Measurements from ENCODE around the gene KCNF1.

KCNF1 gene

DNA sequence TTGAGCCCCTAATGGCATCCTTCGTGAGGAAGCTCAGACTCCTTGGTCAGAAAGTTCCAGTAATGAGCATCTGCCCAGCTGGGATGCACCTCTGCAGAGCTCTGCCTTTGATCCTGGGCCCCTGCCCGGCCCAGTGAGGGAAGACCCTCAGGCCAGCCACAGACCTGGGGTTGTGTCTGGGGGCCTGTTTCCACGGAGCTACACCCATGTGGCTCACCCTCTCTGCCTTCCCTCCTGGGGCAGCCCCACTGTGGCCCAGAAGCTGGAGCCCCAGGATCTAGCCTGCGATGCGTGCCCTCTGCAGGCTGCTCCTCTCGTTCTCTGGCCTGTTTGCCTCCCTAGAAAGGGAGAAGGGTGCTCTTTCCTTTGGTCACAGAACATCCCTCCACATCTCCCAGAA lies 9.8 kb downstream of the KCNF1 start:
- no peak for DNase-seq

DNA sequence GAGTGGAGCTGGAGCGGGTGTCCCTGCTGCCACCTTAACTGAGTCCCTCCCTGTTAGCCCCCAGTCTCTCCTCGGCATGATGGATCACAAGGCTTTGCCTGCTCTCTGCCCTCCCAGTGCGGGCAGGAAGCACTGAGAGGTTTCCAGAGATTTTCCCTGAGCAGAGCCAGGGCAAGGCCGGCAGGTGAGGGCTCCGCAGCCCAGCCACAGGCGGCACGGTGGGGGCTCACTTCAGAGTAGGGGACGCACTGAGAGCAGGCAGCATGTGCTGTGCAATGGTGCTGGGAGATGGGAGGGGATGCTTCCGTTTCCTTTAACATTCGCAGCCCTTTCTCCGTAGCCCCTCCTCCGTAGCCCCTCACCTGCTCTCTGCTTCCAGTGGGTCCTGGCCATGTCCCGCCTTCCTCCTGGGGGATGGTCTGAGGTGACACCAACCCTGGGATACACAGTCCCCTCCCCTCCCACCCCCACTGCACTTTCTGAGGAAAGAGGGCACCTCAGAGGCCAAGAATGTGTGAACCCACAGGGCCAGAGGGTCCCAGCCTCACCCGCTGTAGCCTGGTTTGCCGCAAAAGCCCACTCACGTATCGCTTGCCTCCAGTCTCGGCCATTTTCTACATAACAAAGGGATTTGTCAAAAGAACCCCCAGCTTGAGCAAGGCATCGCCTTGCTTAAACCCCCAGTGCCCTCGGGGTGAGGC lies 10.7 kb downstream of the KCNF1 start:
- DNase-seq, result no peak

DNA sequence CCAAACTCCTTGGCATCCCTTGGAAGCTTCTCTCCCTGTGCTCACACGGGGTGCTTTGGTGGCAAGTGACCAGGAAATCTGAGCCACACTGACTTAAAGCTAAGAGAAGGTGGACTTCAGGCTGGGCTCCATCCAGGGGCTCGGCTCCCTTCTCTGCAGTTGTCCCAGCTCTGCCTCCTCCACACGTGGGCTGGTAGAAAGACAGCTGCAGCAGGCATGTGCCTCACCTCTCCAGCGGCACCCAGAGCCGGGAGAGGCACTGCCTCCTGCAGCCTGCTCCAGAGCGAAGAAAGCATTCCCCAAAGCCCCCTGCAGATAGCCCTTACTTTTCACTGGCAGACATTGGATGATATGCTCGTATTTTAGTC lies 11.3 kb downstream of the KCNF1 start:
- DNase-seq, result no peak

GRCh38 chr2:10923965-10924364 lies 12.2 kb downstream of the KCNF1 start:
- no peak for DNase-seq

DNA sequence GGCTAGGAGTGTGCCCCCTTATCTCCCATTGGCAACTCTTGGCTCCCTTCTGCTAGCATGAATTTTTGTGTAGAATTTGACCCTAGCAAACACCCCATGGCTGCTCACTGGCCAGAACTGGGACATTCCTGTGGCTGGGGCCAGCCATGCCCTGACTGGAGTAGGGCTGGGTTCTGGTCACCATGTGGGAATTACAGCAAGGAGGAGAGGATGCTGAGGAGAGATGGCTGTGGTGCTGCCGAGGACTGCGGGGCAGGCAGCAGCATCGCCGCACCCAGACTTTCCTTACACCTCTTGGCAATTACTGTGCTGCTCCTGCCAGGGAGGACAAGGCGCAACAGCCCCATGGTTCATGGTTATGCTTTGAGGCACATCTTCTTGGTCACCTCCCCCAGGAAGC lies 12.7 kb downstream of the KCNF1 start:
- DNase-seq, result no peak

DNA sequence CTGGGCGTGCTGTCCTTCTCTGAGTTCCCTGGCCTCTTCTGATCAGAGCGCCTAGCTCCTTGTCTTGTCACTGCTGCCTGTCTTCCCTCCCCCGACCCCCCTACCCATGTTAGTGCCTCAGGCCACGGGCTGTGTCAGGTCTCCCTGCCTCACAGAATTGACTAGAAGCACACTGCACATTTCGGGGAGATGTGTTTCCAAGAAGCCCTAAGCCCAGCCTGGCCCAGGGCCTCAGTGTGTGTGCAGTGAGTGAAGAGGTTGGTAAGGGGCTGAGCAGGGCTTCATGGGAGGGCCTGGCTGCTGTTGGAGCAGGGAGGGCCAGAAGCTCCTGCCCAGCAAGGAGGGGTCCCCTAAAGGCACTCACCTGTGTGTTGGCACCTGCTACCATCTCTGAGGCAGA lies 13.1 kb downstream of the KCNF1 start:
- no peak for DNase-seq

DNA sequence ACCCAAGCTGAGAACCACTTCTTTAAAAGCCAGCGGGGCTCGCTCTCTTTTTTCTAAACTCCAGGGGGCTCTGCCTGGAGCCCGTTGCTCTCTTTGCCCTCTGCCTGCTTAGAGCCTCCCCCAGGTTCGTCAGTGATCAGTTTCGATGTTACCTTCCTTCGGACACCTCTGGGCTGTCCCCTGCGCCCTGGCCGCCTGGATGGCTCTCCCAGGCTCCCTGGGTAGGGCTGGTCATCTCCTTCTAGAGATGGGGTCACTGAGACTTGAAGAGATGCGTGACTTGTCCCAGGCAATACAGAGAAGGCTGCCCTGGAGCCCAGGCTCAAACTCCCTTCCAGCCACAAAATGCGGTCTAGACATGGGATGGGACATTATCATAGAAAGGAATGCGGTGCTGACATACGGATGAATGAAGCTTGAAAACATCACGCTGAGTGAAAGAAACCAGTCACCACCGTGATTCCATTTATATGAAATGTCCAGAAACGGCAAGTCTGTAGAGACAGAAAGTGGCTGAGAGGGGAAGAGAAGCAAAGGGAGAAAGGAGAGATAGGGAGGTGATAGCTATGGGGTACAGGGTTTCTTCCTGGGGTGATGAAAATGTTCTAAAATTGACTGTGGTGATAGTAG lies 14.6 kb downstream of the KCNF1 start:
- no peak for DNase-seq

DNA sequence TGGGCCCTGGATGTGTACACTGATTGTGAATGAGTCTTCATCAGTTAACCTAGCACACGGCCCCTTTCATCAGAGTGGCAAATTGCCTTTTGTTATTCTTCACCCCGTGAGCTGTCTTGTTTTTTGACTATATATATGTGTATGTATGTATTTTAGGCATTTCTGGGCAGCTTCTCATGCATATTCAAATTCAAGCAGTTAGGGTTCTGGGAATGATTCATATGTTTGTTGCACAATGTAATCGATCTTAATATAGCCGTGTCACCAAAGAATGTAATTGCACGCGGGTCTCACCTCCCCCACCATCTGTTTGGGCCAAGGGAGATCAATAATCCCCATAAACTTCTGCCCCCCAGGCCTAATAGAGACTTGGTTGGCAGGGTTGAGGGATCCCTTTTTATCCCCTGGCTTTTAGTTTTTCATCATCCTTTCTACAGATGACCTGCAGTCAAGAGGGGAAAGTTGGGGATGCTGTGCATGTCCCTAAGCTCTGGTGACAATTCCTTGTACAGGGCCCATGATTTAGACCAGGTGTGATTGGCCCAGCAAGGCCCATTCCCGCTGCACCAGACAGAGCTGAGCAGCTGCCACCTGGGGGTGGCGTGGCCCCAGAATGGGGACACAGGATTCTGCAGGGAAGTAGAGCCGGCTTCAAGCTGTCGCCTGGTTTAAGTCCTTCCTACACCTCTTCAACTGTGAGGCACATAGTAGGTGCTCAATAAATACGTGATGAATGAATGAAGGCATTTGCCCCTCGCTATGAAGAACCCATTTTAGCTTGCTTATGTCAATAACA lies 19.2 kb downstream of the KCNF1 start:
- no peak for DNase-seq

DNA sequence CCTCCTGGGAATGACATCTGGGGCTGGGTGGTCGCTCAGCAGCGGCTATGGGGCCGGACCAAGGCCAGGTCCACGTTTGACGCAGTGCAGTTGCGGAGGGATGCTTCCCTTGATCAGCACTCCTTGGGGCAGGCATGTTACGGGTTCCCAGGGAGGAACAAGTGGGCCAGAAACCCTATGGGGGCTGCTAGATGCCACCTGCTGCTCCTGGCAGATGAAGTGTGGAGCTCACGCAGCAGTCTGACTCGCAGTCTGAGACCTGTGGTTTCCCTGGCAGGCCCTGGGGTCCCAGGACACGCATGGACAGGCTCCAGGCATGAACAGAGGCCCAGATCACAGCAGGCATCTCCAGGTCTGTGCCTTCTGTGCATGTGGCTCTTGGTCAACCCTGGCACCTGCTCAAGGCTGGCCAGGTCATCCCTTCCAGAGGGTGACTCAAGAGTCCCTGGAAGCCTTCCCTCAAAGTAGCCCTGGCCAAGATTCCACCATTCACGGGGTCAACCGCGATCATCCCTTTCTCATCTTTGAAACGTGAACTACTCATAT lies 20.0 kb downstream of the KCNF1 start:
- DNase-seq, result peak; percentile 54

DNA sequence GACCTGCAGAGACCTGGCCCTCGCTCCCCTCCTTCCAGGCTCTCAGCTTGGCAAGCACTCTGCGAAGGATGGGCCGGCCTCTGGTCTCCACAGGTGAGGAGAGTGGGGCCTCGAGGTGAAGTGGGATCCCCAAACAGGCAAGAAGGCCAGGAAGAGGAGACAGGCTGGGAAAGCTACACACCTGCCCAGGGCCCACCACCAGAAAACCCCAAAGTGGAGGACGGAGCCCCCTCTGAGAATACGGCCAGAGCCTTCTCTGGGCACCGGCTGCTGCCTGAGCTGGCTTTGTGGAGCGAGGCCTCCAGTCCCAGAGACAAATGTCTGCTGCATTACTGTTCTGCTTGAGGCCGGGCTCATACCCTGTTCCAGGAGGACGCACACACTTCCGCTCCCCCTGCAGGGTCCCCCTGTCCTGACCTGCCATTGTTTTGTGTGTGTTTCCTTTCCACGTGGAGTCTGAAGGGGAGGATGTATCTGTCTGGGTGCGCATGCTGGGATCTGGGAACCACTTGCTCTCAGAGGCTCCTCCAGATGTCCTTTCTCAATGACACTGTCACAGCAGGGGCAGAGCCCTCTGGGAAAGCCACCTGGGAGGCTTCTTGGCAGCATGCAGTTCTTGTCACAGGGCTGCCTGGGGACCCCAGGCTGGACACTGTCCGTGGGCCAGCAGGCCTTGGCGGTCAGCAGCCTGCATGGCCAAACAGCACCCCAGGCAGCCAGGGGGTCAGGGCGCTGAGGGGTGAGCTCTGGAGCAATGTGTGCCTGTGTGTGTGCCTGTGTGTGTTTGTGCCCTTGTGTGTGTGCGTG lies 20.8 kb downstream of the KCNF1 start:
- DNase-seq, result no peak

DNA sequence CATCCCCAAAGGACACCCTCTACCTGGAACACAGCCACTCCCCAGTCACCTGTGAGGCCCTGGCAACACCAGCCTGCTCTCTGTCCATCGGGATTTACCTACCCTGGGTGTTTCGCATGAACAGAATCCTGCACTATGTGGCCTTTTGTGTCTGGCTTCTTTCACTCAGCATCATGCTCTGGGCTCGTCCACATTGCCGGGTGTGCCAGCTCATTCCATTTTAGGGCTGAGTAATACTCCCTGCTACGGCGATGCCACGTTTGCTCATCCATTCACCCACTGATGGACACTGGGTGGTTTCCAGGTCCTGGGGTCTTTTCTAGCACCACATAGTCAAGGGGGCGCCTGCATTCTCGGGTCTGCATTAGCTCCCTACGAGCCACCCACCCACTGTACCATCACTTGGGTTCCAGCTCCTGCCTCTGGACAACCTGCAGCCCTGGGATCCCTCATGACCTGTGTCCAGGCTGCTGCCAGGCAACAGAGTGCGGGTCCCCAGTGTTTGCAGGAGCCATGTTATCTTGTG lies 22.0 kb downstream of the KCNF1 start:
- DNase-seq, result no peak

GRCh38 chr2:10934308-10934978 lies 22.7 kb downstream of the KCNF1 start:
- no peak for DNase-seq

GRCh38 chr2:10934979-10935350 lies 23.2 kb downstream of the KCNF1 start:
- no peak for DNase-seq

DNA sequence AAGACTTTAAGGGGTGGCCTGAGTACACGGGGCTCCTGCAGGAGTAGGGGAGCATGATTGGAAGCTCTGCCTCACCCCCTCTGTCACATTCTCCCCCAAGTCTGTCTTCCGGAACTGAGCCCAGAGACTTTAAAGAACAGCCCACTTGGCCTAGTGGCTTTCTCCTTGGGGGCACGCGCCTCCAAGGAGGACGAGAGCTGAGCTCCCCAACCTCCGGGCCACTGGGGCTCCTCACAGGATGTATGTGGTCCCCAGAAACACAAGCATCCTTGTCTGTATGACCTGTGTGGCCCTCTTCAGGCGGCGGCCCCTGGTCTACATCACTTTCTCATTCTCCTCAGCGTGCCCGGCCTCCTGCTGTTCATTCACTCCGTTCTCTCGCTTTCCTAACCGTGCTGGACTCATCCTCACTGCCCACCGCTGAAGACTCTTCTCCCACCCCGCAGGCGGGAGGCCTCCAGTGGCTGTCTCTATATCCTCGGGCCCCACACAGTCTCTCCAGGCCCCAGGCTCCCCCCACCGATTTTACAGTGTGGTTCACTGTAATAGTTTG lies 23.7 kb downstream of the KCNF1 start:
- no peak for DNase-seq

GRCh38 chr2:10935953-10936942 lies 24.5 kb downstream of the KCNF1 start:
- DNase-seq, result peak; percentile 99

- DNase-seq, result no peak
Observed at GRCh38 chr2:10939058-10939457, 27.3 kb downstream of the KCNF1 start.

GRCh38 chr2:10940596-10940995 lies 28.9 kb downstream of the KCNF1 start:
- DNase-seq, result no peak

DNA sequence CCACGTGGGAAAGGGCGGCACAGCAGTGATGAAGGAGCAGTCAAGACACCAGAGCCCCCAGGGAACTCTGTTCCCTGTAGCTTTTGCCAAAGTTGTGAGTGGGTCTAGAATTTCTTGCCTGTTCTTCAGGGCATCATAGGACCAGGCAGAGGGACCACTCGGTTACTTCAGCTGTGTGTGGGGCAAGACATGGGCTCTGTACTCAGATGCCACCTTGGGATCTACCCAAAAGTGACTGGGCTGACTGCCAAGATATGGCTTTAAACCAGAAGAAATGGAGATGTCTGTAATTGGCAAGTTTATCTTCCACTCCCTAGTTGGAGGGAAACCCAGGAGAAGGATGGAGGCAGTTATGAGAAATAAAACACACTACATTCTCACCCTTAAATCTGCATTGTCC lies 29.6 kb downstream of the KCNF1 start:
- no peak for DNase-seq

GRCh38 chr2:10944799-10945198 lies 33.1 kb downstream of the KCNF1 start:
- no peak for DNase-seq

DNA sequence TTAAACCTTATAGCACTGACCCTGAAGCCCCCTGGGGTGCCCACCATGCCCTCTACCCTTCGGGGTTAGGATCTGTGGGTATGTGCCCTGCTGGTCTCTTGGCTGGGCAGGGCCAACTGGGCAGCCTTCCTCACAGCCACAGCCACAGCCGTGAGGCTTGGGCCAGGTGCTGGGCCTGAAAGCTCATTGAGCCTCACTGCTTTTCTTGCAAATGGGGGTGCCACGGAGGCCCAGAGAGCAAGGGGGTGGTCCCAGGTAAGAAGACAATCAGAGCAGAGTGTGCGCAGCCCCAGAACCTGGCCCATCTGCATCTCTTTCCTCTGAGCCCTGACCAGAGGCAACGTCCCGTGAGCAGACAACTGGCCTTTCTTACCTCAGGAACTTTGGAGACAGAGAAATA lies 34.7 kb downstream of the KCNF1 start:
- no peak for DNase-seq

DNA sequence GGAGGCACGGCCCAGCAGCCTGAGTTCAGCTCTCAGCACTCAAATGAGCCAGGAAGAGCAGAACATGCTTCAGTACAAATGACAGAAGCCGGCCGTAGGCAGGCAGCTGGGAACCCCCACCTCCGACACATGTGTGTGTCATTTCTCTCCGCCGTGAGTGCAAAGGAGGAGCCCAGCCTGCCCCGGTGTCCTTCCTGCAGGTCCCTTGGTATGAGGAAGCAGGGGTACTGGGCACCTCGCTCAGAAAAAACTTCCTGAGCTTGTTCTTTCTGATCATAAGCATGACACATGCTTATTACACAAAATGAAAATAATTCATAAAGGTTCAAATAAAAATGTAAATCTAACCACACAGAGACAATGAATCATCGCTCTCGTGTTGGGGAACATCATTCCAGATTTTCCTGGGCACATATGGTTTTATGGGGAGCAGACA lies 35.3 kb downstream of the KCNF1 start:
- peak; percentile 58 for DNase-seq
